ENCODE results near the gene TULP1. TPM values are rescaled to one million over a fixed set of nuclear protein-coding genes. Genes with fewer than 3 reads are reported as not detected.
A peak's percentile ranks its signal among the peaks of the same experiment; 100 is the strongest.

The TULP1 gene
- total and polyA plus RNA-seq, 2 experiments from 2014 or later: 0.39 TPM; not detected in 1

- no peaks in the 10 kb centered on the region for H4K20me1 ChIP-seq (ENCODE audit: insufficient read depth, poor library complexity, severe bottlenecking)
- no peaks in the 10 kb centered on the region for H3K9me3 ChIP-seq (ENCODE audit: low read depth)
- H3K79me2 ChIP-seq: no peaks in the 10 kb centered on the region
- no peaks in the 10 kb centered on the region for H3K27me3 ChIP-seq
- no peak overlapping the region for H2AFZ ChIP-seq
- H3K9me2 ChIP-seq (replicated peaks; ENCODE audit: insufficient read depth): no peaks in the 10 kb centered on the region
- H3K36me3 ChIP-seq (replicated peaks; ENCODE audit: insufficient read depth, low read depth): no peaks in the 10 kb centered on the region
- no peak for TF ChIP-seq CTCF (IDR thresholded peaks at IDR 0.05; ENCODE audit: poor library complexity)
- no peak for DNase-seq (ENCODE audit: low spot score)
- H3K4me2 ChIP-seq: no peak overlapping the region
- no peak overlapping the region for H3K4me3 ChIP-seq
- H3K4me1 ChIP-seq (ENCODE audit: insufficient read depth): peaks cover 4% of the 10 kb centered on the region
- 69% methylated on average over 4 of the region's 4 CpGs for WGBS (ENCODE audit: low lambda C conversion rate, missing lambda C conversion rate)
- no peak overlapping the region for H3K27ac ChIP-seq
Measured at GRCh38 chr6:35532126-35532525, 19.4 kb upstream of the TULP1 start.

GRCh38 chr6:35524380-35525020 lies 11.8 kb upstream of the TULP1 start:
- no peak overlapping the region for H3K27ac ChIP-seq
- no peaks in the 10 kb centered on the region for H3K4me1 ChIP-seq (ENCODE audit: insufficient read depth)
- no peak overlapping the region for H3K4me2 ChIP-seq
- H4K20me1 ChIP-seq (ENCODE audit: insufficient read depth, poor library complexity, severe bottlenecking): no peaks in the 10 kb centered on the region
- H3K79me2 ChIP-seq: no peaks in the 10 kb centered on the region
- H2AFZ ChIP-seq: no peak overlapping the region
- no peaks in the 10 kb centered on the region for H3K36me3 ChIP-seq (replicated peaks; ENCODE audit: insufficient read depth, low read depth)
- 85% methylated on average over 3 of the region's 3 CpGs for WGBS (ENCODE audit: low lambda C conversion rate, missing lambda C conversion rate)
- TF ChIP-seq EZH2phosphoT487 (IDR thresholded peaks at IDR 0.05; ENCODE audit: low read depth, severe bottlenecking, unreplicated experiment) (no peak), EZH2 (IDR thresholded peaks at IDR 0.05; ENCODE audit: borderline replicate concordance) (no peak), CTCF (IDR thresholded peaks at IDR 0.05; ENCODE audit: poor library complexity) (no peak)
- no peak for DNase-seq (ENCODE audit: low spot score)
- H3K9me3 ChIP-seq (ENCODE audit: low read depth): no peaks in the 10 kb centered on the region
- no peaks in the 10 kb centered on the region for H3K27me3 ChIP-seq
- no peak overlapping the region for H3K4me3 ChIP-seq
- H3K9me2 ChIP-seq (replicated peaks; ENCODE audit: insufficient read depth): no peaks in the 10 kb centered on the region

- Histone ChIP-seq H3K9me3 (ENCODE audit: low read depth) (no peaks in the 10 kb centered on the region), H3K4me2 (peak overlapping the region; percentile 60), H3K27me3 (no peaks in the 10 kb centered on the region), H3K36me3 (replicated peaks; ENCODE audit: insufficient read depth, low read depth) (no peaks in the 10 kb centered on the region), H3K9me2 (replicated peaks; ENCODE audit: insufficient read depth) (no peaks in the 10 kb centered on the region), H3K79me2 (no peaks in the 10 kb centered on the region), H3K4me1 (ENCODE audit: insufficient read depth) (no peaks in the 10 kb centered on the region), H2AFZ (peak overlapping the region; percentile 45), H3K4me3 (no peak overlapping the region), H4K20me1 (ENCODE audit: insufficient read depth, poor library complexity, severe bottlenecking) (no peaks in the 10 kb centered on the region), H3K27ac (no peak overlapping the region)
- peak; percentile 86 for DNase-seq (ENCODE audit: low spot score)
- 42% methylated on average over 32 of the region's 32 CpGs for WGBS (ENCODE audit: low lambda C conversion rate, missing lambda C conversion rate)
- peak; percentile 97 for TF ChIP-seq CTCF (IDR thresholded peaks at IDR 0.05; ENCODE audit: poor library complexity)
- no peak for TF ChIP-seq EZH2 (IDR thresholded peaks at IDR 0.05; ENCODE audit: borderline replicate concordance)
- no peak for TF ChIP-seq EZH2phosphoT487 (IDR thresholded peaks at IDR 0.05; ENCODE audit: low read depth, severe bottlenecking, unreplicated experiment)
Measured at GRCh38 chr6:35522660-35523658, 10.3 kb upstream of the TULP1 start.
